ENCODE results near the gene NLRP10. TPM values are rescaled to one million over a fixed set of nuclear protein-coding genes. Genes with fewer than 3 reads are reported as not detected.

The NLRP10 gene
- total and polyA plus RNA-seq, 4 donors: not detected

DNA sequence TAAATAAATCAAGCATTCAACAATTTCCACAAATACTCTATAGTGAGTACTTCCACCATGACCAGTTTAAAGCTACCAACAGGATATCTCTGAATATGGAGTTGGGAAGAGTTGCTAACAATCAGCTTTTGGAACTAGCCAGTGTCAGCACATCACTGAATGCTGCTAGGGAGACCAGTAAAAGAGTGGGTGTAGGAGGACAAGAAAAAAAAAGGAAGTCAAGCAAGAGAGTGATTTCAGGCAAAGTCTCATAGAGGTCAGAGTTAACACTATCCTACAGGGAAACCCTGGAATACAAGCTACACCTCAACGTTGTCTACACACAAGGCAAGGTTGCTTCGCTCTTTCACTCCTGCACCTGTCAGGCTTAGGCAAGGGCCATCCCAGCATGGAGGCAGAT lies 46.1 kb upstream of the NLRP10 start:
- TF ChIP-seq, protein P1, sequence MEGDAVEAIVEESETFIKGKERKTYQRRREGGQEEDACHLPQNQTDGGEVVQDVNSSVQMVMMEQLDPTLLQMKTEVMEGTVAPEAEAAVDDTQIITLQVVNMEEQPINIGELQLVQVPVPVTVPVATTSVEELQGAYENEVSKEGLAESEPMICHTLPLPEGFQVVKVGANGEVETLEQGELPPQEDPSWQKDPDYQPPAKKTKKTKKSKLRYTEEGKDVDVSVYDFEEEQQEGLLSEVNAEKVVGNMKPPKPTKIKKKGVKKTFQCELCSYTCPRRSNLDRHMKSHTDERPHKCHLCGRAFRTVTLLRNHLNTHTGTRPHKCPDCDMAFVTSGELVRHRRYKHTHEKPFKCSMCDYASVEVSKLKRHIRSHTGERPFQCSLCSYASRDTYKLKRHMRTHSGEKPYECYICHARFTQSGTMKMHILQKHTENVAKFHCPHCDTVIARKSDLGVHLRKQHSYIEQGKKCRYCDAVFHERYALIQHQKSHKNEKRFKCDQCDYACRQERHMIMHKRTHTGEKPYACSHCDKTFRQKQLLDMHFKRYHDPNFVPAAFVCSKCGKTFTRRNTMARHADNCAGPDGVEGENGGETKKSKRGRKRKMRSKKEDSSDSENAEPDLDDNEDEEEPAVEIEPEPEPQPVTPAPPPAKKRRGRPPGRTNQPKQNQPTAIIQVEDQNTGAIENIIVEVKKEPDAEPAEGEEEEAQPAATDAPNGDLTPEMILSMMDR (IDR thresholded peaks at IDR 0.05; ENCODE audit: control extremely low read depth, extremely low read depth): no peak
- H3K27me3 ChIP-seq (ENCODE audit: control insufficient read depth in 3 of 3, insufficient read depth in 3 of 3, low read length in 2 of 3): peaks cover 0 to 14% (median under 1%) of the 10 kb centered on the region in 3 donors
- H3K27ac ChIP-seq (ENCODE audit: low read depth in 1 of 2, low read length in 1 of 2): no peak overlapping the region
- H3K36me3 ChIP-seq (ENCODE audit: control insufficient read depth in 4 of 4, insufficient read depth in 4 of 4, low read length in 4 of 4): no peaks in the 10 kb centered on the region
- no peak for DNase-seq
- no peak overlapping the region for H3K4me3 ChIP-seq
- H3K9ac ChIP-seq (ENCODE audit: insufficient read depth in 1 of 2, low read length in 2 of 2): no peak overlapping the region
- H3K4me1 ChIP-seq (ENCODE audit: control insufficient read depth in 5 of 5, insufficient read depth in 5 of 5, low read length in 5 of 5): peaks cover 0 to 8% (median 2%) of the 10 kb centered on the region in 5 donors
- H3K9me3 ChIP-seq (ENCODE audit: control insufficient read depth in 4 of 4, insufficient read depth in 3 of 4, low read length in 3 of 4): no peaks in the 10 kb centered on the region
- 76 to 81% methylated on average over 2 of the region's 2 CpGs for WGBS, 2 donors
- ATAC-seq (ENCODE audit: insufficient read depth, low FRiP score): no peak

DNA sequence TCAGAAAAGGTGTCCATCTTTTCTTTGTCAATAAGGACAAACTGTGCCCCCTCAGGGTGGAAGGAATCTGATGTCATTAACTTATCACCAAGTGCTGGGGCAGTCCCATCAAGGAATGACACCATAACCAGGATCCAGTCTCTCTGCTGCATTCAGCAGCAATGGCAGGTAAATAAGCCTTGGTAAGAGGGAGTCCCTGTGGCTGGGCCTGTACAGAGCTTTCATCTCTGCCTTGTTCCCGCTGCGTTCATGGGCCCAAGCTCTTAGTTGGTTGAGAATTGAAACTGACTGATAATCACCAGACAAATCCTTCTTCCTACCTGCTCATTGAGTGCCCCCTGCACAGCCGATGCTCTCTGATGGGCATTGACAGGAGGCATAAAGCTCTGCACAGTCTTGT lies 44.6 kb upstream of the NLRP10 start:
- H3K4me1 ChIP-seq (ENCODE audit: control insufficient read depth in 5 of 5, insufficient read depth in 5 of 5, low read length in 5 of 5): peaks cover 0 to 8% (median 2%) of the 10 kb centered on the region in 5 donors
- TF ChIP-seq, protein P1 (IDR thresholded peaks at IDR 0.05; ENCODE audit: control extremely low read depth, extremely low read depth): no peak
- no peak overlapping the region for H3K9ac ChIP-seq (ENCODE audit: insufficient read depth in 1 of 2, low read length in 2 of 2)
- no peaks in the 10 kb centered on the region for H3K9me3 ChIP-seq (ENCODE audit: control insufficient read depth in 4 of 4, insufficient read depth in 3 of 4, low read length in 3 of 4)
- peaks cover 0 to 8% (median 0%) of the 10 kb centered on the region in 3 donors for H3K27me3 ChIP-seq (ENCODE audit: control insufficient read depth in 3 of 3, insufficient read depth in 3 of 3, low read length in 2 of 3)
- H3K27ac ChIP-seq (ENCODE audit: low read depth in 1 of 2, low read length in 1 of 2): no peak overlapping the region
- DNase-seq: no peak
- 92 to 95% methylated on average over 3 of the region's 3 CpGs for WGBS, 2 donors
- no peak for ATAC-seq (ENCODE audit: insufficient read depth, low FRiP score)
- H3K4me3 ChIP-seq: no peak overlapping the region
- no peaks in the 10 kb centered on the region for H3K36me3 ChIP-seq (ENCODE audit: control insufficient read depth in 4 of 4, insufficient read depth in 4 of 4, low read length in 4 of 4)

DNA sequence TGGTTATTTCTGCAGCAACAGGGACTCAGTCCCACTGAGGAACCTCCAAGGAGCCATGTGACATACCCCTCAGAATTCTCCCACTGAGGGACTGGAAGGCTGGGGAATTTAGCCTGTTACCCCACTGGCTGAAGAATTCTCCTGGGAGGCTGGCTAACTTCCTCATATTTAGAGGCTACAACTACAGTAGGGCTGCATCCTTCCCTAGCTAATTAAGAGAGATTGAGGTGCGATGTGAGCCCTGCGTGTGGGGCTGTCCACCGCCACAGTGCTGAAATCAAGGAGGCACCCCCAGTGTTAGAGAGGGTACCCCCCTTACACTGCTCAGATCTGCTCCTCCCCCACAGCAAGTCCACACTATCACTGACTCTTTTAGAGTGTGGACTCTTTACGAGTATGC lies 43.0 kb upstream of the NLRP10 start:
- Histone ChIP-seq H3K4me1 (ENCODE audit: control insufficient read depth in 5 of 5, insufficient read depth in 5 of 5, low read length in 5 of 5) (peaks cover 0 to 8% (median 2%) of the 10 kb centered on the region in 5 donors), H3K9ac (ENCODE audit: insufficient read depth in 1 of 2, low read length in 2 of 2) (no peak overlapping the region), H3K36me3 (ENCODE audit: control insufficient read depth in 4 of 4, insufficient read depth in 4 of 4, low read length in 4 of 4) (no peaks in the 10 kb centered on the region), H3K27ac (ENCODE audit: low read depth in 1 of 2, low read length in 1 of 2) (no peak overlapping the region), H3K4me3 (no peak overlapping the region), H3K27me3 (ENCODE audit: control insufficient read depth in 3 of 3, insufficient read depth in 3 of 3, low read length in 2 of 3) (peaks cover 0 to 6% (median 0%) of the 10 kb centered on the region in 3 donors), H3K9me3 (ENCODE audit: control insufficient read depth in 4 of 4, insufficient read depth in 3 of 4, low read length in 3 of 4) (no peaks in the 10 kb centered on the region)
- ATAC-seq (ENCODE audit: insufficient read depth, low FRiP score) (no peak), DNase-seq (peak in 1 of 3 donors; percentile 8)
- 30 to 43% methylated on average over 4 of the region's 4 CpGs for WGBS, 2 donors
- TF ChIP-seq, protein P1 (IDR thresholded peaks at IDR 0.05; ENCODE audit: control extremely low read depth, extremely low read depth): no peak

DNA sequence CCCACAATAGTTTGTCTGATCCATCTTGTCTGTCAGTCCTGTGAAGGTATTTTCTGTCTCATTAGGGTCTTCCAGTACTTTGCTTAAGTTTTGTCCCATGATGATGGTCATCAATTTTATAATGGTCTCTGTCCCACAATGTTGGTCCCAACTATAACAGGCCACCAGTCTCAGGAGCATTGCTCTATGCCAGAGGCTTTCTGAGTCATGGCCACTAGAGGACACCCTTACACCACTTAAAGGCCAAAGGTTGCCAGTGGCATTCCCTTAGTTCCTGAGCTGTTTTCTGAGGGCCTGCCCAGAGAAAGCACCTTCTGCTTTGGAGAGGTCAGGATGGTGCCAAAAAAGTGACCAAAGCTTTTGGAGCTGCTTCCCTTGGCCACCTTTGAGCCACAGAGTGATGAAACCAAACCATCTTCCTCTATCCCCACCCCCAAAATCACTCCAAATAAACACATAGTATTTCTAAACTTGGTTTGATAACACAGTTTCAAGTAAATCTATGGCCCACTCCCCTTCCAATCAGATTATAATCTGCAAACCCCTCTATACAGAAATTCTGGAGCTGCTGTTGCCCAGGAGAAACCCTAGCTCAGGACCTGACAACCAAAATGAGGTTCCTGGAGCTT lies 41.2 kb upstream of the NLRP10 start:
- DNase-seq (peak; percentile 71 to 80 (median 79)), ATAC-seq (ENCODE audit: insufficient read depth, low FRiP score) (peak; percentile 86)
- Histone ChIP-seq H3K36me3 (ENCODE audit: control insufficient read depth in 4 of 4, insufficient read depth in 4 of 4, low read length in 4 of 4) (no peaks in the 10 kb centered on the region), H3K9me3 (ENCODE audit: control insufficient read depth in 4 of 4, insufficient read depth in 3 of 4, low read length in 3 of 4) (no peaks in the 10 kb centered on the region), H3K4me1 (ENCODE audit: control insufficient read depth in 5 of 5, insufficient read depth in 5 of 5, low read length in 5 of 5) (peaks cover 0 to 2% (median 0%) of the 10 kb centered on the region in 5 donors), H3K4me3 (no peak overlapping the region), H3K9ac (ENCODE audit: insufficient read depth in 1 of 2, low read length in 2 of 2) (no peak overlapping the region), H3K27ac (ENCODE audit: low read depth in 1 of 2, low read length in 1 of 2) (no peak overlapping the region), H3K27me3 (ENCODE audit: control insufficient read depth in 3 of 3, insufficient read depth in 3 of 3, low read length in 2 of 3) (peaks cover 0 to 6% (median 0%) of the 10 kb centered on the region in 3 donors)
- TF ChIP-seq, protein P1 (IDR thresholded peaks at IDR 0.05; ENCODE audit: control extremely low read depth, extremely low read depth): peak; percentile 75
